K562 (cell line): Measurements from ENCODE around the gene RNASE3. TPM values are rescaled to one million over a fixed set of nuclear protein-coding genes. Genes with fewer than 3 reads are reported as not detected.
A peak's percentile ranks its signal among the peaks of the same experiment; 100 is the strongest.

Source experiments
- ATAC-seq: fragments of 200-7000 bp; cut with Tn5 transposase; 3 replicates; pipeline ENCODE4 v1.9.1; 2020; ENCODE audit warnings: moderate library complexity
- BruUV-seq: library from RNA; stranded (reverse); fragments of 400-500 nt; replicated peaks from 2 replicates; lab custom pipeline; 2021; lab: Mats Ljungman, UMichigan
- CTCF ChIA-PET: fragments of 300-600 bp; formaldehyde crosslinking; extraction: SDS; loops from one replicate; lab custom pipeline; 2021; ENCODE audit warnings: low intra/inter-chr PET ratio; lab: Yijun Ruan, JAX
- POLR2A ChIA-PET: fragments of 300-600, 350-650 bp; sonication (Branson Sonifier 250); formaldehyde crosslinking; extraction: SDS; loops from one replicate; lab custom pipeline; 2021; ENCODE audit warnings: antibody characterized with exemption, inconsistent platforms; lab: Yijun Ruan, JAX
- DNase-seq, 4 experiments: peaks; one replicate each; pipeline versions ENCODE4 v3.0.0 to v3.0.0-alpha.2; 2011 to 2018; ENCODE audit warnings: low spot score in 3 of 4, mixed read lengths in 3 of 4; ENCODE audit errors: extremely low read depth in 1 of 4
- FAIRE-seq: peaks from 2 replicates; lab custom pipeline; 2011; peaks lifted over from hg19 to GRCh38; lab: Jason Lieb, UNC
- H2AFZ ChIP-seq: 2 replicates; pipeline ENCODE4 v1.6.0; 2011; ENCODE audit warnings: low read depth, low read length, control low read depth, inconsistent platforms
- H3K27ac ChIP-seq: fragments of 200-600 bp; 3 replicates; pipeline ENCODE4 v1.8.0; 2011; ENCODE audit warnings: low read depth, mild to moderate bottlenecking, control low read depth, inconsistent platforms, low read length, moderate library complexity, mixed read lengths; ENCODE audit errors: extremely low read depth
- H3K27me3 ChIP-seq, 2 experiments: fragments of 300-600 bp in 1 of 2; 2 replicates in 1 of 2; 3 replicates in 1 of 2; pipeline versions ENCODE4 v1.6.0 to v1.8.0; 2011; ENCODE audit warnings: inconsistent platforms in 2 of 2, low read length in 2 of 2, mild to moderate bottlenecking in 1 of 2, mixed read lengths in 1 of 2, moderate library complexity in 1 of 2; ENCODE audit not compliant: control insufficient read depth in 2 of 2, insufficient read depth in 2 of 2
- H3K36me3 ChIP-seq: fragments of 300-600 bp; 3 replicates; pipeline ENCODE4 v1.8.0; 2011; ENCODE audit warnings: mild to moderate bottlenecking, low read length, inconsistent platforms; ENCODE audit not compliant: control insufficient read depth, insufficient read depth
- H3K4me1 ChIP-seq, 2 experiments: fragments of 200-600 bp in 1 of 2; replicated peaks in 1 of 2; 2 replicates in 1 of 2; 3 replicates in 1 of 2; pipeline versions ENCODE4 v1.5.1 to v1.8.0; 2011; ENCODE audit warnings: inconsistent platforms in 2 of 2, low read length in 2 of 2, mild to moderate bottlenecking in 1 of 2, mixed read lengths in 1 of 2, moderate library complexity in 1 of 2; ENCODE audit not compliant: control insufficient read depth in 2 of 2, insufficient read depth in 2 of 2
- H3K4me2 ChIP-seq: 2 replicates; pipeline ENCODE4 v1.6.1; 2011; ENCODE audit warnings: low read length, control low read depth, inconsistent platforms, mixed read lengths; ENCODE audit not compliant: insufficient read depth
- H3K4me3 ChIP-seq: fragments of 200-600 bp; sonication (generic), shearing (Covaris generic); 2 replicates; pipeline ENCODE4 v1.5.1; 2016; ENCODE audit warnings: control low read depth, inconsistent platforms
- H3K79me2 ChIP-seq: fragments of 200-600 bp; 3 replicates; pipeline ENCODE4 v1.8.0; 2011; ENCODE audit warnings: low read length, inconsistent platforms; ENCODE audit not compliant: control insufficient read depth, insufficient read depth
- H3K9ac ChIP-seq, 2 experiments: 2 replicates each; pipeline versions ENCODE4 v1.6.0 to v1.6.1; 2011; ENCODE audit warnings: low read depth in 2 of 2, low read length in 2 of 2, control low read depth in 1 of 2, inconsistent platforms in 1 of 2, mild to moderate bottlenecking in 1 of 2, mixed read lengths in 1 of 2; ENCODE audit not compliant: insufficient read depth in 1 of 2
- H3K9me1 ChIP-seq: one replicate; pipeline ENCODE4 v1.6.0; 2011; ENCODE audit warnings: inconsistent platforms, mild to moderate bottlenecking, low read length, moderate library complexity; ENCODE audit not compliant: control insufficient read depth, insufficient read depth
- H3K9me3 ChIP-seq: replicated peaks from 2 replicates; pipeline ENCODE4 v1.5.1; 2011; ENCODE audit warnings: low read depth, low read length, inconsistent platforms; ENCODE audit not compliant: control insufficient read depth, insufficient read depth
- H4K20me1 ChIP-seq: replicated peaks from 2 replicates; pipeline ENCODE4 v1.6.1; 2011; ENCODE audit warnings: low read length, inconsistent platforms, mixed read lengths; ENCODE audit not compliant: control insufficient read depth, insufficient read depth
- BACH1 ChIP-seq: fragments of 200-800 bp; sonication (Bioruptor generic); IDR thresholded peaks from 2 replicates; pipeline ENCODE4 v1.6.1; 2016; ENCODE audit warnings: missing genetic modification characterization, missing compliant biosample characterization
- CTCF ChIP-seq, 3 experiments: IDR thresholded peaks in 2 of 3; conservative IDR thresholded peaks in 1 of 3; 2 replicates each; pipeline ENCODE4 v1.5.1; 2011 to 2012; ENCODE audit warnings: low read length in 3 of 3, mild to moderate bottlenecking in 3 of 3, control low read depth in 2 of 3, improper control_type of control experiment in 1 of 3, inconsistent platforms in 1 of 3, low read depth in 1 of 3, mixed read lengths in 1 of 3, moderate library complexity in 1 of 3; ENCODE audit not compliant: insufficient read depth in 2 of 3
- HEY1 ChIP-seq: fragments of 250-450 bp; sonication (Bioruptor Pico); IDR thresholded peaks from 2 replicates; pipeline ENCODE4 v1.5.0; 2020; ENCODE audit warnings: mild to moderate bottlenecking, moderate library complexity, borderline replicate concordance
- MAFF ChIP-seq: IDR thresholded peaks from 2 replicates; pipeline ENCODE4 v1.6.1; 2012; ENCODE audit warnings: low read length, improper control_type of control experiment
- RAD21 ChIP-seq, 2 experiments: fragments of 250-450 bp in 1 of 2; fragments of 450-650 bp in 1 of 2; sonication (Bioruptor Pico) in 1 of 2; formaldehyde crosslinking in 1 of 2; IDR thresholded peaks in 1 of 2; conservative IDR thresholded peaks in 1 of 2; 2 replicates each; pipeline versions ENCODE4 v1.4.0 to v1.8.0; 2020 to 2022; ENCODE audit warnings: mild to moderate bottlenecking in 2 of 2, moderate library complexity in 1 of 2
- SMAD3 ChIP-seq: fragments of 450-650 bp; formaldehyde crosslinking; conservative IDR thresholded peaks from 2 replicates; pipeline ENCODE4 v1.4.0; 2020; ENCODE audit warnings: mild to moderate bottlenecking
- WGBS: fragments of 100-300 bp; shearing (Covaris generic); methylation state at CpG from one replicate; pipeline ENCODE4 v1.1.6; 2016; ENCODE audit warnings: low coverage, mixed read lengths; ENCODE audit not compliant: insufficient coverage; ENCODE audit errors: missing lambda C conversion rate; 5-methylcytosine and 5-hydroxymethylcytosine counted together
- in situ Hi-C: fragments of 300-500 bp; cut with MboI; formaldehyde crosslinking; loops from 4 replicates; pipeline ENCODE4 v1.15.0; 2018; ENCODE audit warnings: inconsistent platforms, mixed read lengths
- intact Hi-C: fragments of 100-400 bp; cut with micrococcal nuclease; formaldehyde crosslinking; loops from 2 replicates; pipeline ENCODE4 v1.14.2; 2022
- polyA plus RNA-seq, 8 experiments: library from polyadenylated mRNA; depleted of rRNA in 4 of 8; stranded (reverse) in 5 of 8; unstranded in 3 of 8; fragments of >200 nt; fragmentation: Nextera tagmentation in 2 of 8; fragmentation: Illumina TruSeq in 1 of 8; extraction: Ambion mirVana in 2 of 8; extraction: Trizol in 1 of 8; gene quantifications; 2 replicates each; pipeline versions ENCODE4 v1.2.1 to v1.2.3, GENCODE V29; 2011 to 2014; ENCODE audit warnings: inconsistent platforms in 1 of 8, missing spikeins in 1 of 8
- total RNA-seq, 7 experiments: library from RNA; depleted of rRNA in 6 of 7; stranded (reverse); fragments of >200 nt in 6 of 7; fragmentation: Illumina TruSeq in 2 of 7; extraction: Trizol in 2 of 7; gene quantifications; 2 replicates each; pipeline versions ENCODE4 v1.2.1 to v1.2.3, GENCODE V29; 2011 to 2021; ENCODE audit warnings: low replicate concordance in 1 of 7
- TF ChIP-seq, protein P1 (sequence below): IDR thresholded peaks from 2 replicates; pipeline ENCODE4 v1.6.1; 2012; ENCODE audit warnings: low read depth, low read length, improper control_type of control experiment, borderline replicate concordance
- TF ChIP-seq, protein P2 (sequence below): conservative IDR thresholded peaks from 2 replicates; pipeline ENCODE4 v1.6.1; 2011; ENCODE audit warnings: low read depth, mild to moderate bottlenecking, low read length; ENCODE audit not compliant: control insufficient read depth

The RNASE3 gene
- total and polyA plus RNA-seq, 9 of the 15 experiments (the other 6 are each of a cell fraction or from before 2014, with no cell fraction given): not detected

DNA sequence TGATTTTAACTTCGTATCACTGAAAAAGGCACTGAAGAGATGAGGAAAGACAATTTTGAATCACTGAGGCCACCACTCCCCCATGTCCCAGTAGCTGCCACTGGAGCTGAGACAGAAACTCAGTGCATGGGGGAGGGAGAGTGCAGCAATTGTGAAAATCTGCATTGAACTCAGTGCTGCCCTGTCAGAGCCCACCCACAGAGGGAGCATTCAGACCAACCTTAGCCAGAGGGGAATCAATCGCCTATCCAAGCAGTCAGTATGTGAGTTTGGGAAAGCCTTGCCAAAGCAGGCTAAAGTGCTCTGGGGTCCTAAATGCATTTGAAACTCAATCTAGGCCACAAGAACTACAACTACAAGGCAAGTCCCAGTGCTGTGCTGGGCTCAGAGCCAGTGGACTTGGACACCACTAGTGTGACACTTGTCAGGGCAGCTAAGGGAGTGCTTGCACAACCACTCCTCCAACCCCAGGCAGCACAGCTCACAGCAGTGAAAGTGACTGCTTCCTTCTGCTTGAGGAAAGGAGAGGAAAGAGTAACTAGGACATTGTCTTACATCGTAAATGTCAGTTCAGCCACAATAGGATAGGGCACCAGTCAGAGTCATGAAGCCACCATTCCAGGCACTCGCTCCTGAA lies 13.3 kb downstream of the RNASE3 start:
- H3K9me3 ChIP-seq: no peaks in the 10 kb centered on the region

More for the DNA sequence above, 13.3 kb downstream of the RNASE3 start:
- no peak for FAIRE-seq
- H3K36me3 ChIP-seq: no peaks in the 10 kb centered on the region
- 0% methylated on average over 2 of the region's 4 CpGs for WGBS
- intact Hi-C loops (no loop called here), in situ Hi-C loops (no loop called here)
- POLR2A ChIA-PET: no interaction called here
- H3K4me2 ChIP-seq: no peak overlapping the region
- no peak overlapping the region for H3K9ac ChIP-seq
- TF ChIP-seq MAFF: no peak
- no peak for TF ChIP-seq BACH1 (tag)
- 0 out of 4 replicates have a peak, but pooled peaks of 1 of the 2 experiments have one; percentile 21 for TF ChIP-seq RAD21 (CRISPR knock-in tag; conservative IDR thresholded peaks at IDR 0.05 in 1 of 2, IDR thresholded peaks at IDR 0.05 in 1 of 2)
- peak; percentile 16 to 48 (median 35); a peak in 4 of 6 replicates for TF ChIP-seq CTCF (IDR thresholded peaks at IDR 0.05 in 2 of 3, conservative IDR thresholded peaks at IDR 0.05 in 1 of 3; ENCODE audit: insufficient read depth in 2 of 3, low read depth in 1 of 3, low read length in 3 of 3)
- TF ChIP-seq SMAD3 (CRISPR knock-in tag): no peak
- no peak for TF ChIP-seq HEY1 (CRISPR knock-in tag)
- TF ChIP-seq, protein P1, sequence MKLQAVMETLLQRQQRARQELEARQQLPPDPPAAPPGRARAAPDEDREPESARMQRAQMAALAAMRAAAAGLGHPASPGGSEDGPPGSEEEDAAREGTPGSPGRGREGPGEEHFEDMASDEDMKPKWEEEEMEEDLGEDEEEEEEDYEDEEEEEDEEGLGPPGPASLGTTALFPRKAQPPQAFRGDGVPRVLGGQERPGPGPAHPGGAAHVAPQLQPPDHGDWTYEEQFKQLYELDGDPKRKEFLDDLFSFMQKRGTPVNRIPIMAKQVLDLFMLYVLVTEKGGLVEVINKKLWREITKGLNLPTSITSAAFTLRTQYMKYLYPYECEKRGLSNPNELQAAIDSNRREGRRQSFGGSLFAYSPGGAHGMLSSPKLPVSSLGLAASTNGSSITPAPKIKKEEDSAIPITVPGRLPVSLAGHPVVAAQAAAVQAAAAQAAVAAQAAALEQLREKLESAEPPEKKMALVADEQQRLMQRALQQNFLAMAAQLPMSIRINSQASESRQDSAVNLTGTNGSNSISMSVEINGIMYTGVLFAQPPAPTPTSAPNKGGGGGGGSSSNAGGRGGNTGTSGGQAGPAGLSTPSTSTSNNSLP: no peak
- TF ChIP-seq, protein P2, sequence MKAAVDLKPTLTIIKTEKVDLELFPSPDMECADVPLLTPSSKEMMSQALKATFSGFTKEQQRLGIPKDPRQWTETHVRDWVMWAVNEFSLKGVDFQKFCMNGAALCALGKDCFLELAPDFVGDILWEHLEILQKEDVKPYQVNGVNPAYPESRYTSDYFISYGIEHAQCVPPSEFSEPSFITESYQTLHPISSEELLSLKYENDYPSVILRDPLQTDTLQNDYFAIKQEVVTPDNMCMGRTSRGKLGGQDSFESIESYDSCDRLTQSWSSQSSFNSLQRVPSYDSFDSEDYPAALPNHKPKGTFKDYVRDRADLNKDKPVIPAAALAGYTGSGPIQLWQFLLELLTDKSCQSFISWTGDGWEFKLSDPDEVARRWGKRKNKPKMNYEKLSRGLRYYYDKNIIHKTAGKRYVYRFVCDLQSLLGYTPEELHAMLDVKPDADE: no peak
- H4K20me1 ChIP-seq: no peaks in the 10 kb centered on the region
- H3K27me3 ChIP-seq: no peaks in the 10 kb centered on the region
- H3K4me1 ChIP-seq: no peaks in the 10 kb centered on the region
- CTCF ChIA-PET: no interaction called here
- no peak overlapping the region for H3K4me3 ChIP-seq
- peak; percentile 62 for ATAC-seq
- H3K27ac ChIP-seq: no peak overlapping the region
- H3K79me2 ChIP-seq: no peaks in the 10 kb centered on the region
- BruUV-seq: no TSS peak
- peak in 1 of 4 experiments; percentile 6 for DNase-seq
- no peaks in the 10 kb centered on the region for H3K9me1 ChIP-seq
- H2AFZ ChIP-seq: no peak overlapping the region
